Measurements from ENCODE around the gene CA11.

The CA11 gene

GRCh38 chr19:48628486-48629296, 17.3 kb downstream of the CA11 start:
- Histone ChIP-seq H3K4me3 (replicated peaks; ENCODE audit: insufficient read depth, low read length) (no peak overlapping the region), H3K27ac (replicated peaks) (no peak overlapping the region), H3K27me3 (ENCODE audit: insufficient read depth, poor library complexity, severe bottlenecking) (no peaks in the 10 kb centered on the region)
- DNase-seq (ENCODE audit: low read depth in 1 of 2, low spot score in 1 of 2), result no peak
- TF ChIP-seq CTCF (IDR thresholded peaks at IDR 0.05; ENCODE audit: insufficient read depth, low read length) (no peak), GABPA (IDR thresholded peaks at IDR 0.05; ENCODE audit: low read depth) (no peak), SPI1 (IDR thresholded peaks at IDR 0.05; ENCODE audit: borderline replicate concordance, low read depth) (no peak), POLR2AphosphoS5 (IDR thresholded peaks at IDR 0.05; ENCODE audit: low read depth) (no peak)

GRCh38 chr19:48627865-48628314, 18.1 kb downstream of the CA11 start:
- TF ChIP-seq POLR2AphosphoS5 (IDR thresholded peaks at IDR 0.05; ENCODE audit: low read depth) (0 out of 2 replicates have a peak, but pooled peaks have one; percentile 1), CTCF (IDR thresholded peaks at IDR 0.05; ENCODE audit: insufficient read depth, low read length) (no peak)
- no peak overlapping the region for H3K4me3 ChIP-seq (replicated peaks; ENCODE audit: insufficient read depth, low read length)
- no peaks in the 10 kb centered on the region for H3K27me3 ChIP-seq (ENCODE audit: insufficient read depth, poor library complexity, severe bottlenecking)
- DNase-seq (ENCODE audit: low read depth in 1 of 2, low spot score in 1 of 2), result no peak
- no peak overlapping the region for H3K27ac ChIP-seq (replicated peaks)

GRCh38 chr19:48627201-48627864, 18.7 kb downstream of the CA11 start:
- TF ChIP-seq GABPA (IDR thresholded peaks at IDR 0.05; ENCODE audit: low read depth), result no peak
- TF ChIP-seq POLR2AphosphoS5 (IDR thresholded peaks at IDR 0.05; ENCODE audit: low read depth), result 0 out of 2 replicates have a peak, but pooled peaks have one; percentile 13
- Histone ChIP-seq H3K27me3 (ENCODE audit: insufficient read depth, poor library complexity, severe bottlenecking) (no peaks in the 10 kb centered on the region), H3K27ac (replicated peaks) (no peak overlapping the region), H3K4me3 (replicated peaks; ENCODE audit: insufficient read depth, low read length) (no peak overlapping the region)
- DNase-seq (ENCODE audit: low read depth in 1 of 2, low spot score in 1 of 2), result no peak

GRCh38 chr19:48625891-48626327, 20.1 kb downstream of the CA11 start:
- no peak overlapping the region for H3K4me3 ChIP-seq (replicated peaks; ENCODE audit: insufficient read depth, low read length)
- no peaks in the 10 kb centered on the region for H3K27me3 ChIP-seq (ENCODE audit: insufficient read depth, poor library complexity, severe bottlenecking)
- no peak overlapping the region for H3K27ac ChIP-seq (replicated peaks)
- TF ChIP-seq REST (IDR thresholded peaks at IDR 0.05; ENCODE audit: insufficient replicate concordance, low read depth) (no peak), SPI1 (IDR thresholded peaks at IDR 0.05; ENCODE audit: borderline replicate concordance, low read depth) (no peak), GABPA (IDR thresholded peaks at IDR 0.05; ENCODE audit: low read depth) (no peak), POLR2AphosphoS5 (IDR thresholded peaks at IDR 0.05; ENCODE audit: low read depth) (no peak), CTCF (IDR thresholded peaks at IDR 0.05; ENCODE audit: insufficient read depth, low read length) (no peak)
- no peak for DNase-seq (ENCODE audit: low read depth in 1 of 2, low spot score in 1 of 2)
